ENCODE measurements around the gene TECTA. TPM values are rescaled to one million over a fixed set of nuclear protein-coding genes. Genes with fewer than 3 reads are reported as not detected.

The TECTA gene
- total RNA-seq, 1 experiment from 2014 or later: 0.37 TPM

GRCh38 chr11:121108413-121108812 lies 7.4 kb downstream of the TECTA start (continued):
- TF ChIP-seq, protein P1, sequence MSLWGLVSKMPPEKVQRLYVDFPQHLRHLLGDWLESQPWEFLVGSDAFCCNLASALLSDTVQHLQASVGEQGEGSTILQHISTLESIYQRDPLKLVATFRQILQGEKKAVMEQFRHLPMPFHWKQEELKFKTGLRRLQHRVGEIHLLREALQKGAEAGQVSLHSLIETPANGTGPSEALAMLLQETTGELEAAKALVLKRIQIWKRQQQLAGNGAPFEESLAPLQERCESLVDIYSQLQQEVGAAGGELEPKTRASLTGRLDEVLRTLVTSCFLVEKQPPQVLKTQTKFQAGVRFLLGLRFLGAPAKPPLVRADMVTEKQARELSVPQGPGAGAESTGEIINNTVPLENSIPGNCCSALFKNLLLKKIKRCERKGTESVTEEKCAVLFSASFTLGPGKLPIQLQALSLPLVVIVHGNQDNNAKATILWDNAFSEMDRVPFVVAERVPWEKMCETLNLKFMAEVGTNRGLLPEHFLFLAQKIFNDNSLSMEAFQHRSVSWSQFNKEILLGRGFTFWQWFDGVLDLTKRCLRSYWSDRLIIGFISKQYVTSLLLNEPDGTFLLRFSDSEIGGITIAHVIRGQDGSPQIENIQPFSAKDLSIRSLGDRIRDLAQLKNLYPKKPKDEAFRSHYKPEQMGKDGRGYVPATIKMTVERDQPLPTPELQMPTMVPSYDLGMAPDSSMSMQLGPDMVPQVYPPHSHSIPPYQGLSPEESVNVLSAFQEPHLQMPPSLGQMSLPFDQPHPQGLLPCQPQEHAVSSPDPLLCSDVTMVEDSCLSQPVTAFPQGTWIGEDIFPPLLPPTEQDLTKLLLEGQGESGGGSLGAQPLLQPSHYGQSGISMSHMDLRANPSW (CRISPR knock-in tag; conservative IDR thresholded peaks at IDR 0.05; ENCODE audit: low read depth): no peak
- TF ChIP-seq ATF6 (CRISPR knock-in tag; IDR thresholded peaks at IDR 0.05): no peak
- TF ChIP-seq ZNF232 (CRISPR knock-in tag; IDR thresholded peaks at IDR 0.05): no peak
- no peak for TF ChIP-seq ZNF532 (CRISPR knock-in tag; IDR thresholded peaks at IDR 0.05; ENCODE audit: borderline replicate concordance)

DNA sequence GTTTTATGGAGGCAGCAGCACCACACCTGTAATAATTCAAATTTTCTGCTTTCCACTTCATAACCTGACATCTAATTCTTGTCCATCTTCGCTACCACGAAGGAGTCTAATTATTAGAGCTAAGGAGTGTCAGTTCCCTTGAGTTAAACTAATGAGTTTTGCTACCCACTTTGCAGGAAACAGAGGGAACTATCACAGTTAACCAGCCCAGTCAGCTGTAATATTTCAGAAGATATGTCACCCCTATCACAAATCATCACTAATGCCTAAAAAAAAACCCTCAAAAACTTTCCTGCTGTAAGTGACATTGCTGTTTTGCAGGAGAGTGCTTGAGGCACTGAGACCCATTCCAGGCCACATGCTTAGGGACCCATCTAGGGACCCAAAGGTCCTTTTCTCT lies 8.4 kb downstream of the TECTA start:
- ChIA-PET POLR2A (no interaction called here), CTCF (no interaction called here)
- ATAC-seq: no peak
- Mint-ChIP-seq H3K27ac (no peak overlapping the region), H3K4me1 (peaks cover 17% of the 10 kb centered on the region), H3K4me3 (no peak overlapping the region), H3K27me3 (ENCODE audit: low read depth) (0 out of 2 replicates have a peak, but pooled peaks cover 3% of the 10 kb centered on the region), H3K36me3 (no peaks in the 10 kb centered on the region), H3K9me3 (no peaks in the 10 kb centered on the region)
- DNase-seq (ENCODE audit: low spot score): no peak
- no peak for TF ChIP-seq RELA (CRISPR knock-in tag; IDR thresholded peaks at IDR 0.05; ENCODE audit: borderline replicate concordance)
- TF ChIP-seq GRHL2 (CRISPR knock-in tag; IDR thresholded peaks at IDR 0.05; ENCODE audit: insufficient replicate concordance, severe bottlenecking): no peak
- no peak for TF ChIP-seq ZNF416 (CRISPR knock-in tag; IDR thresholded peaks at IDR 0.05)
- TF ChIP-seq ZBTB43 (CRISPR knock-in tag; IDR thresholded peaks at IDR 0.05): no peak

DNA sequence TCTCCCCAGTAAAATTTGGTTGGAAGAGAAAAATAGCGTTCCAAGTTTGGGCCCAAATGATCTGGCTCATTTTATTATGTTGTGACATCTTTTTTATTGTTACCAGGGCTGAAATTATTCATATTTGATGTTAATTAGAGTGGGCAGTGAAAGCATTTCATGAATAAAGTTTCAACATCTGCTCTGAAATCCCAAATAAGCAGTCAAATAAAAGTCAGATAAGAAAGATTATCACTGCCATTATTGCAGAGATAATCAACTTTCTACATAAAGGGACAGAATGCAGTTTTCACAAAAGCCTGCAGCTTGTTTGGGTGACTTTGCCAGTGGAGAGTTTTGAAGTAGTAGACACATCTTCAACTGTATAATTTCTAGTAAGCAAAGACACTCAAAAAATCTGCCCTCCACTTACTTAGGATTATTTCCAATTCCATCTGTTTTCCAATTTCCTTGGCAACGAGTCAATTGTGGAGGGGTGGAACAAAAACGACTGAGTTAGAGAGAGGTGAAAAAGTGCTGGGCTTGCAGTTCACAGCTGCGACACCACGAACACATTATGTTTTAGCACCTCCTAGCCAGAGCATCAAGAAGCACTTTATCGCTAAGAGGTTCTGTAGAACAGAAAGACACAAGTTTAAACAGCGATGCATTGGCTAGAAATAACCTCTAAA lies 9.0 kb downstream of the TECTA start:
- CTCF ChIA-PET: no interaction called here
- ATAC-seq: no peak
- H3K4me1 Mint-ChIP-seq: peaks cover 15% of the 10 kb centered on the region
- no peak overlapping the region for H3K27ac Mint-ChIP-seq
- H3K36me3 Mint-ChIP-seq: no peaks in the 10 kb centered on the region
- no peak overlapping the region for H3K4me3 Mint-ChIP-seq
- no peaks in the 10 kb centered on the region for H3K9me3 Mint-ChIP-seq
- POLR2A ChIA-PET: no interaction called here
- no peak for DNase-seq (ENCODE audit: low spot score)
- H3K27me3 Mint-ChIP-seq (ENCODE audit: low read depth): 0 out of 2 replicates have a peak, but pooled peaks cover 3% of the 10 kb centered on the region
- TF ChIP-seq ZNF219 (CRISPR knock-in tag; IDR thresholded peaks at IDR 0.05; ENCODE audit: borderline replicate concordance) (no peak), TCF7 (CRISPR knock-in tag; IDR thresholded peaks at IDR 0.05; ENCODE audit: low read depth) (no peak), RORB (CRISPR knock-in tag; IDR thresholded peaks at IDR 0.05) (no peak), ZNF121 (CRISPR knock-in tag; IDR thresholded peaks at IDR 0.05) (no peak), CDX4 (CRISPR knock-in tag; IDR thresholded peaks at IDR 0.05; ENCODE audit: borderline replicate concordance) (no peak), EMX1 (CRISPR knock-in tag; IDR thresholded peaks at IDR 0.05) (no peak), CREB1 (CRISPR knock-in tag; IDR thresholded peaks at IDR 0.05) (no peak), ZNF671 (CRISPR knock-in tag; IDR thresholded peaks at IDR 0.05) (no peak), ATF2 (CRISPR knock-in tag; IDR thresholded peaks at IDR 0.05; ENCODE audit: borderline replicate concordance, low read depth) (no peak)
- TF ChIP-seq, protein P2, sequence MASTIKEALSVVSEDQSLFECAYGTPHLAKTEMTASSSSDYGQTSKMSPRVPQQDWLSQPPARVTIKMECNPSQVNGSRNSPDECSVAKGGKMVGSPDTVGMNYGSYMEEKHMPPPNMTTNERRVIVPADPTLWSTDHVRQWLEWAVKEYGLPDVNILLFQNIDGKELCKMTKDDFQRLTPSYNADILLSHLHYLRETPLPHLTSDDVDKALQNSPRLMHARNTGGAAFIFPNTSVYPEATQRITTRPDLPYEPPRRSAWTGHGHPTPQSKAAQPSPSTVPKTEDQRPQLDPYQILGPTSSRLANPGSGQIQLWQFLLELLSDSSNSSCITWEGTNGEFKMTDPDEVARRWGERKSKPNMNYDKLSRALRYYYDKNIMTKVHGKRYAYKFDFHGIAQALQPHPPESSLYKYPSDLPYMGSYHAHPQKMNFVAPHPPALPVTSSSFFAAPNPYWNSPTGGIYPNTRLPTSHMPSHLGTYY (CRISPR knock-in tag; IDR thresholded peaks at IDR 0.05): no peak
- TF ChIP-seq, protein P3, sequence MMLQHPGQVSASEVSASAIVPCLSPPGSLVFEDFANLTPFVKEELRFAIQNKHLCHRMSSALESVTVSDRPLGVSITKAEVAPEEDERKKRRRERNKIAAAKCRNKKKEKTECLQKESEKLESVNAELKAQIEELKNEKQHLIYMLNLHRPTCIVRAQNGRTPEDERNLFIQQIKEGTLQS (CRISPR knock-in tag; conservative IDR thresholded peaks at IDR 0.05): no peak

Measured in WTC11 (cell line).